HepG2 (cell line): Measurements from ENCODE around the gene TM4SF18. TPM values are rescaled to one million over a fixed set of nuclear protein-coding genes. Genes with fewer than 3 reads are reported as not detected.

Experiments used
- GATA4 ChIP-seq: sonication (generic); IDR thresholded peaks from 2 replicates; pipeline ENCODE4 v1.6.1; 2016; ENCODE audit warnings: antibody characterized with exemption, low read depth, borderline replicate concordance
- GFI1 ChIP-seq: sonication (generic); formaldehyde crosslinking; IDR thresholded peaks from 2 replicates; pipeline ENCODE4 v1.5.0; 2020; ENCODE audit warnings: missing genetic modification reagents, mild to moderate bottlenecking, borderline replicate concordance
- HNF1A ChIP-seq, 2 experiments: sonication (generic) in 1 of 2; formaldehyde crosslinking in 1 of 2; IDR thresholded peaks; 2 replicates each; pipeline versions ENCODE4 v1.4.0 to v1.6.1; 2016 to 2020; ENCODE audit warnings: borderline replicate concordance in 1 of 2, low read depth in 1 of 2, mild to moderate bottlenecking in 1 of 2, missing genetic modification reagents in 1 of 2
- PITX1 ChIP-seq: sonication (generic); formaldehyde crosslinking; IDR thresholded peaks from 2 replicates; pipeline ENCODE4 v1.5.1; 2020; ENCODE audit warnings: mild to moderate bottlenecking, missing genetic modification reagents
- PPARG ChIP-seq: conservative IDR thresholded peaks from 2 replicates; pipeline ENCODE4 v1.6.1; 2016; ENCODE audit warnings: missing biosample characterization, missing genetic modification reagents
- PRMT3 ChIP-seq: sonication (generic); formaldehyde crosslinking; IDR thresholded peaks from 2 replicates; pipeline ENCODE4 v1.8.1; 2022; ENCODE audit warnings: low read depth, mild to moderate bottlenecking, moderate library complexity, missing genetic modification reagents, borderline replicate concordance
- SP1 ChIP-seq, 2 experiments: fragments of 450-650 bp in 1 of 2; sonication (generic) in 1 of 2; formaldehyde crosslinking in 1 of 2; IDR thresholded peaks; 2 replicates each; pipeline versions ENCODE4 v1.4.0 to v1.6.1; 2016 to 2020; ENCODE audit warnings: missing genetic modification reagents in 1 of 2
- TCF12 ChIP-seq, 2 experiments: fragments of 450-650 bp in 1 of 2; sonication (generic) in 1 of 2; formaldehyde crosslinking in 1 of 2; IDR thresholded peaks; 2 replicates each; pipeline versions ENCODE4 v1.6.1 to v1.8.0; 2017 to 2022; ENCODE audit warnings: antibody characterized with exemption in 1 of 2, mild to moderate bottlenecking in 1 of 2, missing genetic modification reagents in 1 of 2, moderate library complexity in 1 of 2
- TRIM24 ChIP-seq: sonication (generic); formaldehyde crosslinking; IDR thresholded peaks from 2 replicates; pipeline ENCODE4 v1.8.0; 2022; ENCODE audit warnings: mild to moderate bottlenecking, missing genetic modification reagents
- ZC3H13 ChIP-seq: sonication (generic); formaldehyde crosslinking; IDR thresholded peaks from 2 replicates; pipeline ENCODE4 v1.8.1; 2023; ENCODE audit warnings: mild to moderate bottlenecking, missing genetic modification reagents, moderate library complexity
- ZNF333 ChIP-seq: sonication (generic); formaldehyde crosslinking; IDR thresholded peaks from 2 replicates; pipeline ENCODE4 v1.4.0; 2020; ENCODE audit warnings: mild to moderate bottlenecking, missing genetic modification reagents, borderline replicate concordance
- ZNF335 ChIP-seq: sonication (generic); formaldehyde crosslinking; IDR thresholded peaks from 2 replicates; pipeline ENCODE4 v1.4.0; 2020; ENCODE audit warnings: missing genetic modification reagents
- ZNF691 ChIP-seq: sonication (generic); formaldehyde crosslinking; IDR thresholded peaks from 2 replicates; pipeline ENCODE4 v1.4.0; 2020; ENCODE audit warnings: missing genetic modification reagents, low read depth, mild to moderate bottlenecking, borderline replicate concordance
- polyA plus RNA-seq, 8 experiments: library from polyadenylated mRNA; depleted of rRNA in 3 of 8; stranded (reverse) in 7 of 8; unstranded in 1 of 8; fragments of >200 nt; fragmentation: Illumina TruSeq in 4 of 8; extraction: Trizol in 4 of 8; gene quantifications; 2 replicates each; pipeline versions ENCODE4 v1.2.1 to v1.2.3, GENCODE V29; 2011 to 2016; ENCODE audit warnings: low read depth in 4 of 8, missing spikeins in 1 of 8, mixed read lengths in 1 of 8; ENCODE audit not compliant: insufficient read depth in 1 of 8
- total RNA-seq, 5 experiments: library from RNA; depleted of rRNA; stranded (reverse); fragments of >200 nt; fragmentation: Illumina TruSeq; extraction: Trizol; gene quantifications; 2 replicates each; pipeline ENCODE4 v1.2.3, GENCODE V29; 2016; ENCODE audit warnings: low read depth in 1 of 5
- TF ChIP-seq, protein P1 (sequence below): sonication (generic); formaldehyde crosslinking; IDR thresholded peaks from 2 replicates; pipeline ENCODE4 v1.4.0; 2020; ENCODE audit warnings: mild to moderate bottlenecking, low read depth, missing genetic modification reagents

Gene TM4SF18
- total and polyA plus RNA-seq, 2 of the 13 experiments (the other 11 are each of a cell fraction or from before 2014, with no cell fraction given) = 0.15 TPM; not detected in 1

GRCh38 chr3:149356044-149356592 is 22.7 kb upstream of the TM4SF18 start (continued):
- TF ChIP-seq GFI1 (CRISPR knock-in tag) (peak; percentile 90), PPARG (CRISPR knock-in tag) (peak; percentile 80; the same call in 1 of the 2 replicates), PITX1 (CRISPR knock-in tag) (peak; percentile 84), TCF12 (IDR thresholded peaks at IDR 0.05) (no peak), TCF12 (CRISPR knock-in tag; IDR thresholded peaks at IDR 0.05) (no peak), TRIM24 (CRISPR knock-in tag) (no peak), ZNF333 (CRISPR knock-in tag) (no peak), ZNF691 (0 out of 2 replicates have a peak, but pooled peaks have one; percentile 37), ZNF335 (CRISPR knock-in tag) (no peak), HNF1A (IDR thresholded peaks at IDR 0.05; ENCODE audit: low read depth) (peak; percentile 96), HNF1A (CRISPR knock-in tag; IDR thresholded peaks at IDR 0.05; ENCODE audit: borderline replicate concordance) (peak; percentile 99), ZC3H13 (CRISPR knock-in tag) (no peak), PRMT3 (CRISPR knock-in tag) (no peak), SP1 (IDR thresholded peaks at IDR 0.05) (no peak), SP1 (CRISPR knock-in tag; IDR thresholded peaks at IDR 0.05) (no peak), GATA4 (peak; percentile 92)
- TF ChIP-seq, protein P1, sequence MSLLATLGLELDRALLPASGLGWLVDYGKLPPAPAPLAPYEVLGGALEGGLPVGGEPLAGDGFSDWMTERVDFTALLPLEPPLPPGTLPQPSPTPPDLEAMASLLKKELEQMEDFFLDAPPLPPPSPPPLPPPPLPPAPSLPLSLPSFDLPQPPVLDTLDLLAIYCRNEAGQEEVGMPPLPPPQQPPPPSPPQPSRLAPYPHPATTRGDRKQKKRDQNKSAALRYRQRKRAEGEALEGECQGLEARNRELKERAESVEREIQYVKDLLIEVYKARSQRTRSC (CRISPR knock-in tag) = no peak
